ENCODE data around the gene TENT4B.

The TENT4B gene

GRCh38 chr16:50279504-50279865, 126.4 kb downstream of the TENT4B start:
- Mint-ChIP-seq H3K9me3 (peaks cover 3% of the 10 kb centered on the region), H3K4me1 (no peaks in the 10 kb centered on the region), H3K36me3 (ENCODE audit: low read depth) (no peaks in the 10 kb centered on the region), H3K27me3 (ENCODE audit: low read depth) (peaks cover 3% of the 10 kb centered on the region), H3K4me3 (no peak overlapping the region), H3K27ac (no peak overlapping the region)
- no peak for TF ChIP-seq CTCF (IDR thresholded peaks at IDR 0.05; ENCODE audit: unreplicated experiment in 3 of 3)

- Mint-ChIP-seq H3K4me3 (no peak overlapping the region), H3K27me3 (ENCODE audit: low read depth) (peaks cover 3% of the 10 kb centered on the region), H3K9me3 (peaks cover 3% of the 10 kb centered on the region), H3K4me1 (no peaks in the 10 kb centered on the region), H3K36me3 (ENCODE audit: low read depth) (no peaks in the 10 kb centered on the region), H3K27ac (no peak overlapping the region)
- TF ChIP-seq CTCF (IDR thresholded peaks at IDR 0.05; ENCODE audit: unreplicated experiment in 3 of 3) = no peak
Measured at GRCh38 chr16:50280932-50281331, 127.8 kb downstream of the TENT4B start.
